NCI-H2107 treated with DMSO at 0.1 percent for 48 hours (cell line): Measurements from ENCODE around the gene NTN1.

ENCODE experiments used
- DNase-seq: peaks from one replicate; lab custom pipeline; 2025; ENCODE audit not compliant: unreplicated experiment; lab: John Stamatoyannopoulos, UW

NTN1 gene

DNA sequence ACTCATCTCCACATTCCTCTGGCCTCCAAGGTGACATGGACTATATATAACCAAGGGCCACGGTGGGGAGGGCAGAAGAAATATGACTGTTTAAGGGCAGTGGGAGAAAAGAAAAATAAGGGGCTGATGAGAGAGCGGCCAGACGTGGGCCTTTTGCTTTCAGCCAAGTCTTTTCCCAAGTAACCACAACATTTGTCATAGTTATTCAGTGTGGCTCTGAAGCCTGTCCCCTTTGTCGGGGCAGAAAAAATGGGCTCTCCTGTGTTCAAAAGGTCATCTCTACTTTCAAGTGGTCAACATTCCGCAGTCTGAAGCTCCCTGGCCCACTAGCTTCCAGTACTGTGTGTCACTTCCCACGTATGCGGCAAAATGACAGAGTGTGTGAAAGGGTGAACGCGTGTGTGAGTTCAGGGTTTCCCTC lies 245.4 kb downstream of the NTN1 start:
- DNase-seq: no peak

DNA sequence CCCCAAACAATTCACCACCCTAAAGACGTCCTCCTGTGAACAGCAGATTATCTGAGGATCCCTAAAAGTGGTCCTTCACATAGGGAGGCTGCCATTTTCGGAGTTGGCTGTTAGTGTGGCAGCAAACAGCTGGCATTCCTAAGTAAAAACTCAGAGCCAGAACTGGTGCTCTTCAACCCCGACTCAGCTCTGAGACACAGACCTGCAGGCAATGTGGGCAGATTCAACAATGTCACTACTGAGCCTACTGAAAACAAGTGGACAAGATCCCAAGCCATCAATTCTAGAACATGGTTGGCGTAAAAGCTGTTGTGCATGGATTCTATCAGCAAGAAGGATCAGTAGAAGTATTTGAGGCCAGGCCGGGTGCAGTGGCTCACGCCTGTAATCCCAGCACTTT lies 247.2 kb downstream of the NTN1 start:
- no peak for DNase-seq

DNA sequence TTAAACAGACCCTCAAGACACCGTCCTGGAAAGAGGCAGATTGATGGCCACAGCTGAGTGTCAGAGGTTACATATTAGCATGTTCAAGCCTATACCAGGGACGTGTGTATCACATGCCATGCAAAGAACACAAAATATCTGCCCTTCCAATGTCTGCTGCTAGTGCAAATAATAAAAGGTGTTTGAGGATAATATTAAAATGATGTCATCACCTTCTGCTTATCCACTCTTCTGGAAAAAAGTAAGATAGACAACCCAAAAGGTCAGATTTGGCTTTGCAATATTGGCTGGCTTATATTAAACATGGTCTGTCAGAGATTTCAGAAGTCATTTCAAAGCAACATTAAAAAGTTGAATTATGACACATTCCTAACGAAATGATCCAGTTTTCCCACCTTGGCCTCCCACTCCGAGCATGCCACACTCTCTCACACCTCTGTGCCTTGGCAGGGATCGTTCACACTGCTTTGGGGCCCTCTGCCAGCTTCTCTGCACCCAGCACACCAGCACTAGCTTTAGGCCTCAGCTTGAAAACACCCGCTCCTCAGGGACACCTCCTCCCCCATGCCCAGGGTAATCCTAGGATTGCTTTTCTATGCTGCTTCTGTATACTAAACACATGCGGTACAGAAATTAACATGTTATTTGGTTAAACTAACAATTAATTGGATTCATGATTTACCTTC lies 248.2 kb downstream of the NTN1 start:
- no peak for DNase-seq

DNA sequence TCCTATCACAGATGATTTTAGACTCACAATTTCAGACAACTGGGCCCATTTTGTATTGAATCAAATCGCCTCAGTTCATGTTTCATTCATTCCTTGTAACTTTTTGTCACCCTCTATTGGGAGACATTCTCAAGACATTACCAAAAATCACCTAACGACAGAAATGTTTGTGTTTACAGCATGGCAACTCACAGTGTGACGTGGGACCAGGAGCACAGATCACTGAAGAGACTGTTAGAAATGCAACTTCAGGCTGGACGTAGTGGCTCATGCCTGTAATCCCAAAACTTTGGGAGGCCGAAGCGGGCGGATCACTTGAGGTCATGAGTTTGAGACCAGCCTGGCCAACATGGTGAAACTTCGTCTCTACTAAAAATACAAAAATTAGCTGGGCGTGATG lies 249.6 kb downstream of the NTN1 start:
- no peak for DNase-seq

DNA sequence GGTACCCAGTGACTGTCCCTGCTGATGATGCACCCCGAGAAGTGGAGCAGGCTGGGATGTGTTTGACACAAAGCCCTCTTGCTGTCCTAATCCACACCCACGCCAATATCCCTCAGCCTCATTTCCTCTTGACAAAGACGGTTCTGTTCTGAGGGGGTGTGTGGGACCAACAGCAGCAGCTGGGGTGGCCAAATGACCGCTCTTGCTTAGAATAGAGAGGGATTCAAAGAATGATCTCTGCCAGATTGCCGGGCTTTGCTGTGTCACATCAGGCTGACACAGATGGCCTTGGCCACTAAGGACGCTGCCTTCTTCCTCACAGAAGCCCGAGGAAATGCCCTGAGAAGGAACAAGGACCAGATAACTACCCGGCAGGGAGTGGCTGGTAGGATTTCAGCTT lies 250.7 kb downstream of the NTN1 start:
- DNase-seq: no peak

DNA sequence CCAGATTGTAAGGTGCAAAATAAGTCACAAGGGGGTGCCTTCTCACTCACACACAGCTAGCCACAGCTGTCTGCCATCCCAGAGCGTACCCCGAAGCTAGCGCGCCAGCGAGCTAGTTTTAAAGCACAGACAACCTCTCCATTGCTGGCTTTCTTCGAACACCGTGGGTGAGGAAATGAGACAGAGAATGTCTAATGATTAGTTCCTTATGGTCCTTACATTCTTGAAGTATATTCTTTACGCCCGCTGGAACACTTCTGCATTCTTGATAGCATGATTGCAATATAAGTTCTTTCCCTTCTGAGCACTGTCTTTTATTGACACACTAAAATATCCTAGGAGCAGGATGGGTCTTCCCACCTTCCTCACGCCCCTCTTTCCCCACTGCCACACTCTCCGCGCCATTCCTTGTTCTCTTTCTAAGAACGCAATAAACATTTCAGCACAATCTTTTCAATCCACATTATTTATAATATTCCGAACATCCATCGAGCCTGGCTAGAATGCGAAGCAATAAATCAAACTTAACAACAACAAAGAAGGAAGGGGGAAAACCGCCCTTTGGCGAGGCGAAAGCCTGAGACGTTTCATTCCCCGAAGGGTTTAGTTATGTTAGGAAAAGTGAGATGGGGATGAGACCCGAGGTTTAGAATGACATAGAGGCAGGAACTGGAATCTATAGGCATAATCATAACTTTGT lies 251.3 kb downstream of the NTN1 start:
- no peak for DNase-seq

DNA sequence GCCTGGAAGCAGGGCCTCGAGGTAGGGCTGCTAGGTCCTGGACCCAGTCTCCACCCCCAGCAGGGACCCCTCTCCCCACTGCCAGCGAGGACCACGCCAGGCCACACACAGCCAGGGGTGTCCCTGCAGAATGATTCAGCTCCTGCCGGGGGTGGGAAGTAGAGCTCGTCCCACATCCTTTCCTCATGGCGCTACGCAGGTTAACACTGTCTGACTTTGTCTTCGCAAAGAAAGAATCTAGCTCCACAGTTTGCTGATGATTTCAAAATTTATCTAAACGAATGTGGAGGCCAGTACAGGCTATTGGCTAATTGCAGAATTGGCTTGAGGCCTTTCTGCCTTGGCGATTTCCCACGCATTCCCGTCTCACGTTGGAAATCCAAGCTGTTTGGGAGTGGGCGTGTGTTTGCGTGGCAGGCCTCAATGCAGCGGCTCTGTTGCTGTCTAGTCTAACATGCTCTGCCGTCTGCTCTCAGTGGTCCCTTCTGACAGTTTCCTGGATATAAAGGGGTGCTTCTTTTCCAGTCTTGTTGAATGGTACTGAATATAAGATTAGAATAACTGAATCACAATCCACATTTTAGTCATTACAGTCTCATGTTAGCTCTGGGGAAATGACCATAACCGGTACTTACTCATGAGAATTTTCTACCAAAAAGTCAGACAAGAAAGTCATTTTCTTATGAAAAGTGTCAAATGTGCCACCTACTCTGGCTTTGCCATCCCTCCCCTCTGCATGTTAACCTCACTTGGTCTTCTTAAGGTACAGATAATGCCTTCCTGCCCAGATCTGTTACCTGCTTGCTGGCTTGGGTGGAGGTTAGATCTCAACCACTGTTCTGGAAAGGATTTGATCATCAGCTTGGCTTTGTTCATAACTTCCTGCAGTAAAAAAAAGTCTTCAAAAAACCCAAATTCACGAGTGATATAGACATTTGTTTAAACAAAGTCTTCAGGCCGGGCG lies 252.4 kb downstream of the NTN1 start:
- DNase-seq: no peak

DNA sequence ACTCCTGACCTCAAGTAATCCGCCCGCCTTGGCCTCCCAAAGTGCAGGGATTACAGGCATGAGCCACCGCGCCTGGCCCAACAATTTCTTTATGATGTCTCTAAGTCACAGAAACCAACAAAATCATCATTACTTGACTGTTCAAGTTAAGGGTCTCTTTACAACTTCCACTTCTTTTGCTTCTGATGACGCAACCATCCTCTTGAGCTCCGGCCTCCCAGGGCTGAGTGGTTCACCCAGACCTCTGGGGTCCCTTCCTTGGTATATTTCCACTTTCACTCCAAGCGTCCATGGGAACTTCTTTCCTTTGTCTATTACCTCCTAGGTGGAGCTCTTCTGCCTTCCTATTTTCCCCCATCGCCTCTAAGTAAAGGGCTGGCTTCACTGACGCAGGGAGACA lies 253.7 kb downstream of the NTN1 start:
- no peak for DNase-seq

DNA sequence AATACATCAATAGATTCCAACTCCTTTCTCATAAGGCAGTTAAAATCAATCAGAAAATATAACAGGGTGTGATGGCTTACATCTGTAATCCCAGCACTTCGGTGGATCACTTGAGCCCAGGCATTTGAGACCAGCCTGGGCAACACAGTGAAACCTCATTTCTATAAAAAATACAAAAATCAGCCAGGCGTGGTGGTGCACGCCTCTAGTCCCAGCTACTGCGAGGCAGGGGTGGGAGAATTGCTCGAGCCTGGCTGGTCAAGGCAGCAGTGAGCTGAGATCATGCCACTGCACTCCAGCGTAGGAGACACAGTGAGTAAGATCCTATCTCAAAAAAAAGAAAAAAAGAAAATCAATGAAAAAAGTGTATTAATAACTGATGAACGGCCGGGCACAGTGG lies 258.6 kb downstream of the NTN1 start:
- DNase-seq: no peak

DNA sequence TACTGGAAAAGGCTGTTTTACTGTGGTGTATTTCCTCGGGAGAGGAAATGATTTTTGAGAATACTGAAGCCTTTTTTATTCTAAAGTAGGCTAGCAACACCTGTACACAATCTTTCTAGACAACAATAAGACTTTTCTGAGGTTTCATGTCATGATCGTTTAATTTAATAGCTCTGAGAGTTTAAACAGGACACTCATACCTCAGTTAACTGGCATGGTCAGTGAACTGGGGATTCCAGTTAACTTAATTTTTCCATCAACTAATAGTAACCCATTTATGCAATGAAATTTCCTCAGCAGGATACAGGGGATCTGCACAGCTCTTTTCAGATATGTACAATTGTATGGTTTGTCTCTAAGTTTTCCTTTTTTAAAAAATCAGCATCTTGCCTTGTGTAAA lies 262.6 kb downstream of the NTN1 start:
- no peak for DNase-seq

DNA sequence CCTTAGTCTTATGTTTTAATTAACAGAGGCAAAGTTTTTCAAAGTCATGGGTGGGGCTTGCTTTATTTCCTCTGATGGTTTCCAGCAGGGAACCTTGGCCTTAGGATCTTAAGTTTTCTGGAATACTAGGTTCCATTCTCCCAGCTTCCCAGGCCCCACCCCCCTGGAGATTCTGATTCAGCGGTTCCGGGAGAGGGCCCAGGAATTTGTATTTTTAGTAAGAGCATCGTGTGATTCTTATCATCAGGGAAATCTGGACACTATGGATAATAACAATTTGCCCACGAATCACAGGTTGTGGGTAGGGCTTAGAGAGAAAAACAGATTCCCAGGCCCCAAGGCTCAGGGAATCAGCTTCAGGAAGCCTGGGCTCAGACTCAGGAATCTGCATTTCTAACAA lies 263.6 kb downstream of the NTN1 start:
- DNase-seq: no peak

DNA sequence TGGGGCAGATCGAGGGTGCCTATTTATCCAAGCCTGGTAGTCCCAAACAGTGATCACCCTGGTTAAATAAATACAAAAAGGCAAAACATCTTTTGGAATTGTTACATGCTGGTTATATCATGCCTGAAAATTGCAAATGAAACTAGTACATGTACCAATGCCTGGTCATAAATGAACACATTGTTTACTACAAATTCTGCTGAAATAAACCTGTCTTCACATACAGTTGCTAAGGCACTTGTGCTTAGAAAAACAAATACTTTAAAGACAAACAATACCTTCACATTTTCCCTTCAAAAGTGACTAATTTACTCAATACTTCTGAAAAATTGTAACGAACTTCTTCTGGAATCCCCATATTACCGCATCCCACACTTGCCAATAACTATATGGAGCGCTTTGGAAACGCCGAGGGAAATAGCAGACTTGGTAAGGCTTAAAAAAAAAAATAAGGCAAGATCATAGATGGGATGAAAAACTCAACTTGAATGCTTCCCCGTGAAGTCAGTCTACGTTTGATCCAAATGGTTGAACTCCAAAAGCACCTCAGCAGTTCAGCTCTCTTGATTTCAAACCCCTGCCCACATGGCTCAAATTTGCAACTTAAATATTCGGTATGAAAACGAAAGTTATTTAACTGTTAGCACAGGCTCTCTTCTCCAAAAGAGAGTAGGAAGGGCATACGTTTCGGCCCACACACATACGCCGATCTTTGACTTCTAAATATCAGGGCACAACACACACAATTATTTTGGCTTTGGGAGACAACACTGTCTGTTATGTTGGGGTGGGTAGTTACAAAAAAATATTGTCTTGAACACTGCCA lies 264.5 kb downstream of the NTN1 start:
- no peak for DNase-seq

DNA sequence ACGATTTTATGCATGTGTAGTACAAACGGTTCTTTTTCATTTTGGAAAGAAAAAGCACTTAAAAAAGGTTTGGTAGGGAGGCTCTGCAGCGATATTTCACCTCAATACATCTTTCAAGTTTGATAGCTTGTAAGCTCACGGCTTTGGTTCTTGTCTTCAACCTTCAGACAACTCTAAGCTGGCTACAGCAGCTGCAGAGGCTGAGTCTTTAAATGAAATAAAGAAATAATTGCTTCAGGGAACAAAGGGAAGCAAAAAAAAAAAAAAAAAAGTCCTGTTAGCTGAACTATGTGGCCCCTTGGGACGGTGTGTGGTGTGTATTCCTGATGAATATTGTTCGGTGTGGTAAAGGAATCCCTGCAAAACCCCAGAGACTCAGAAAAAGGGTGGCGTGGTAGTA lies 265.1 kb downstream of the NTN1 start:
- DNase-seq: no peak

DNA sequence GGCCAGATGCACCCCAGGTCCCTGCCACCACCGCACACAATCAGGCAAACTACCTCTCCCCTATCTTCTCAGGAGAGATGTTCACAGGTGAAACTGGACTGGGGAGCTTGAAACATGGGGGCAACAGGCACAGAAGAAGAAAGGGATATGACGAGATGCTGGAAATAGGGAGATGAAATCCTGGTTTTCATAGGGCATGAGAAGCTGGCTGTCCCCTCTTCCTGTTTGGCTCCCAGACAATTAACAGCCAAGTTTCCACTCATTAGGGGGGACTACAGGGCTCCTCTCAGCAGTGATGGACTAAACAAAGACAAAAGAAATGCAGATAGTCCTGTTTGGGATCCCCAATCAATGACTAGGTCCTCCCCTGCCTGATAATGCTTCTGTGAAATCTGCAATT lies 266.0 kb downstream of the NTN1 start:
- DNase-seq: no peak

DNA sequence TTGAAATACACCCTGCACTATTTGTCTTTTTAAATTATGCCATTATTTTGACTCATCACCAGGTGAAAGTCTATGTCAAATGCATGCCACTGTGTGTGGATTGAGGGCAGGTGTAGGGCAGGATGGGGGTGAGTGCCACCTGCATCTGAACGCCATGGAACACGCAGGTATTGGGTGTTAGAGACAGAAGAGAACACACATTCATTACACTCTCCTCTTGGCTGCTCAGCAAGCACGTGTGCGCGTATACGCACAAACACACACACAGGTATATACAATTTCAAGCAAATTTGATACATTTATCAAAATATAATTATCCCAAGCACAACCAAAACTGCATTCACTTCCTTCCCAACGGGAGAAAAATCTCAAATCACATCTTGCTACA lies 268.9 kb downstream of the NTN1 start:
- no peak for DNase-seq

DNA sequence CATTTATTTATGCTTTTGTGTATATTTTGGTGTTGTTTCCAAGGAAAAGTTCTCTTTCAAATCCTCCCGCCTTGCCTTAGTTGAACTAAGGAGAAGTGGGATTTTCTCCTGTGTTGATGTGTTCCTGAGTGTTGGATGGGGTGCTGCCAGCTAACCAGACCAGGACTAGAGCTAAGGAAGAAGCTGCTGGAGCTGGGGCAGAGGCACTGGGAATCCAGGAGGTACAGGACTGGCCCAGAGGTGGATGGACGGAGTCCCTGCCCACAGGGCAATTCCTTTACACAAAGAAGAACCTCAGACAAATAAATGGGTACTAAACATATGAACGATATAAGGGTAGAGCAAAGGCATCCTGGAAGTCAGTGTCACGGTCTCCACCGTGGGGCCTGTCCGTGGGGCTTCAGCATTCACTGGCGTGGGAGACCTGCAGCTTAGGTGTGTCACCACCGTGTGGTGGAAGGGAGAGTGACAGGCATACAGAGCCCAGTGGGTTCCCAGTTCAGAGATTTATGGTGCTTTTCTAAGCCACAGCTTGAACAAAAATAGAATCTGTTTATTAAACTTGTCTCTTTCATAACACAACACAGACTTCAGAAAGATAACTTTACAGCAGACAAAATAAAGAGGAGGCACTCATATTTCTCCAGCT lies 270.7 kb downstream of the NTN1 start:
- DNase-seq: no peak

DNA sequence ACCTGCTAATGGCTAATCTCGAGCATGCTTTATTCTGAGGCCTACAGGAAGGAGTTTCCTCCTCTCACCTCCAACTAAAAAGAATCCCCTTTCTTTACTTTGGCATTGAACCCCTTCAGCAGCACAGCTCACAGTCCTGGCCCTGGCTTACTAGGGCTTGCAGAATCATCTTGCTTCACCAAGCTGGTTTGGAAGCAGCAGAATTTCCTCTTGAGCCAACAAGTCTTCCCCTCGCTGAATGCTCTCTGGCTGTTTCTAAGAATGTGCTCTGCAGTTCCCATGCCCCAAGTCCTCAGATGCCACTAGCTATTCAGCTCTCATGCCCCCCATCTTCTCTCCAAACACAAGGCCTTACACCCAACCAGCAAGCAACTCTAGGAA lies 271.2 kb downstream of the NTN1 start:
- DNase-seq: no peak
